ENCODE measurements around the gene SPATS1. TPM values are rescaled to one million over a fixed set of nuclear protein-coding genes. Genes with fewer than 3 reads are reported as not detected.

SPATS1 gene
- total and polyA plus RNA-seq, 9 donors: 0.25 to 1.4 (median 0.28) TPM; not detected in 6

DNA sequence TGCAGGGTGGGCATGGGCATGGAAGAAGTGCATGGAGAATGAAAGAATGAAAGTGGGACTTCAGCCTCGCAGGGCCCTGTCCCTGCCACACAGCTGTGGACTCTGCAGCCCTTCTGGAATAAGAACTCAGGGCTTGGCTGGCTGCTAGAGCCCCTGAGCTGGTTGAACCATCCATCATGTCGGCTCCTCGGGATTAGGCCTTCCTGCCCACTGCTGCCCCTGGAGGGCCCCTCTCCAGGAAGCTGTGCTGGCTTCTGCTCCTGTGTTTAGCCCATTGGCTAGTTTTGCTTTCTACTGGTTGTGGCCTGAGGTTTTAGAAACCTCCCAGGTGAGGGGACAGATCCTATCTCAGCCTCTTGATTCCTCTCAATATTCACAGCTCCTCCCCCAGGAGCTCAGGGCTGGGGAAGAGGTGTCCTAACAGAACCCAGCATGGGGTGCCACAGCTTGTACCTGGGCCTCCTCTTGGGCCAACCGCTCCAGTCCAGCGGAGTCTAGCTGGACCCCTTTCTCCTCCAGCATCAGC, 37.2 kb upstream of the SPATS1 start:
- no peaks in the 10 kb centered on the region for H3K4me1 ChIP-seq (ENCODE audit: insufficient read depth)
- H3K4me3 ChIP-seq: no peak overlapping the region
- 76 to 82% (median 82%) methylated on average over 5 of the region's 5 CpGs for WGBS, 3 donors
- intact Hi-C loops (cut with DNase I): no loop called here
- H3K36me3 ChIP-seq: no peaks in the 10 kb centered on the region
- no peaks in the 10 kb centered on the region for H3K27me3 ChIP-seq
- TF ChIP-seq EP300 (IDR thresholded peaks at IDR 0.05) (no peak), POLR2A (IDR thresholded peaks at IDR 0.05) (no peak)
- TF ChIP-seq, protein P1, sequence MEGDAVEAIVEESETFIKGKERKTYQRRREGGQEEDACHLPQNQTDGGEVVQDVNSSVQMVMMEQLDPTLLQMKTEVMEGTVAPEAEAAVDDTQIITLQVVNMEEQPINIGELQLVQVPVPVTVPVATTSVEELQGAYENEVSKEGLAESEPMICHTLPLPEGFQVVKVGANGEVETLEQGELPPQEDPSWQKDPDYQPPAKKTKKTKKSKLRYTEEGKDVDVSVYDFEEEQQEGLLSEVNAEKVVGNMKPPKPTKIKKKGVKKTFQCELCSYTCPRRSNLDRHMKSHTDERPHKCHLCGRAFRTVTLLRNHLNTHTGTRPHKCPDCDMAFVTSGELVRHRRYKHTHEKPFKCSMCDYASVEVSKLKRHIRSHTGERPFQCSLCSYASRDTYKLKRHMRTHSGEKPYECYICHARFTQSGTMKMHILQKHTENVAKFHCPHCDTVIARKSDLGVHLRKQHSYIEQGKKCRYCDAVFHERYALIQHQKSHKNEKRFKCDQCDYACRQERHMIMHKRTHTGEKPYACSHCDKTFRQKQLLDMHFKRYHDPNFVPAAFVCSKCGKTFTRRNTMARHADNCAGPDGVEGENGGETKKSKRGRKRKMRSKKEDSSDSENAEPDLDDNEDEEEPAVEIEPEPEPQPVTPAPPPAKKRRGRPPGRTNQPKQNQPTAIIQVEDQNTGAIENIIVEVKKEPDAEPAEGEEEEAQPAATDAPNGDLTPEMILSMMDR (IDR thresholded peaks at IDR 0.05): no peak
- no peak overlapping the region for H3K27ac ChIP-seq
- no peak for DNase-seq
- H3K9me3 ChIP-seq: no peaks in the 10 kb centered on the region

DNA sequence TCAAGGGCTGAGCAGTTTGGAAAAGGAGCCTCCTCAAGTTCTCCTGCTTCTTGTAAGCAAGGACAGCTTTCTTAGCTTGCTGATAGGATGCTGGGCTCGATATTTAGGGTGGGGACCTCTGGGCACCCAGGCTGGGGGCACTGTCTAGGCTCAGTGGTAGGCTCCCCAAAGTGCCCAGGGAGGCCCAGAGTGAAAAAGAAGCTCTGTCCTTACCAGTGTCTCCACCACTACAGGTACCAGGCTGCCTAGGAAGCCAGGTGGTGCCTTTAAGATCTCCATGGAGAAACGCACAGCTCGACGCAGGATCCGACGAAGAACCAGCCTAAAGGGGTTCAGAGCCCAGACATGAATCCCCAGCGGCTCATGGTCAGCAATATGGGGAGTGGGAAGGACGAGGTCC, 35.7 kb upstream of the SPATS1 start:
- no peaks in the 10 kb centered on the region for H3K36me3 ChIP-seq
- WGBS, 3 donors: 84 to 89% (median 87%) methylated on average over 8 of the region's 8 CpGs
- DNase-seq: no peak
- TF ChIP-seq, protein P1 (IDR thresholded peaks at IDR 0.05): no peak
- TF ChIP-seq POLR2A (IDR thresholded peaks at IDR 0.05): no peak
- no peaks in the 10 kb centered on the region for H3K27me3 ChIP-seq
- H3K4me3 ChIP-seq: no peak overlapping the region
- H3K4me1 ChIP-seq (ENCODE audit: insufficient read depth): no peaks in the 10 kb centered on the region
- H3K27ac ChIP-seq: no peak overlapping the region
- intact Hi-C loops (cut with DNase I): no loop called here
- no peaks in the 10 kb centered on the region for H3K9me3 ChIP-seq

DNA sequence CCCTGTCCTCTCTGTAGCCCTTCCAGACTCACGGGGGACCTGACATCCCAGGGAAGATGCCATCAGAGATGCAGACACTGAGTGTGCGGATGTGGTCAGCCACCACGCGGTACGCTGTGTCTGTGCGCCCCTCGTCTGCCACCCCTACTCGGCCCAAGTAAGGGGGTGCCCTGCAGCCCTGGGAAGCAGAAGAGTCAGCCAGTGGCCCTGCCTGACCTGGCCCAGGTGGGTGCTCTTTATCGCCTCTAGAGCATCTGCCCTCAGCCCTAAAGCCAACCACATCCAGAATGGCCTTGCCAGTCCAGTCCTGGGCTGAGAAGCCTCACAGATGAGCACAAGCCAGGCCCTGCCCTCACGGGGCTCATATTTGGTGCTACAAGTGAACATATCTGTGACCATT, 35.2 kb upstream of the SPATS1 start:
- WGBS, 3 donors: 86 to 92% (median 90%) methylated on average over 10 of the region's 10 CpGs
- no peaks in the 10 kb centered on the region for H3K36me3 ChIP-seq
- no peaks in the 10 kb centered on the region for H3K9me3 ChIP-seq
- no peaks in the 10 kb centered on the region for H3K27me3 ChIP-seq
- H3K4me1 ChIP-seq (ENCODE audit: insufficient read depth): peaks cover 2% of the 10 kb centered on the region
- no peak for DNase-seq
- TF ChIP-seq EP300 (IDR thresholded peaks at IDR 0.05): no peak
- TF ChIP-seq POLR2A (IDR thresholded peaks at IDR 0.05): no peak
- TF ChIP-seq, protein P1 (IDR thresholded peaks at IDR 0.05): no peak
- H3K4me3 ChIP-seq: no peak overlapping the region
- no peak overlapping the region for H3K27ac ChIP-seq
- intact Hi-C loops (cut with DNase I): no loop called here

DNA sequence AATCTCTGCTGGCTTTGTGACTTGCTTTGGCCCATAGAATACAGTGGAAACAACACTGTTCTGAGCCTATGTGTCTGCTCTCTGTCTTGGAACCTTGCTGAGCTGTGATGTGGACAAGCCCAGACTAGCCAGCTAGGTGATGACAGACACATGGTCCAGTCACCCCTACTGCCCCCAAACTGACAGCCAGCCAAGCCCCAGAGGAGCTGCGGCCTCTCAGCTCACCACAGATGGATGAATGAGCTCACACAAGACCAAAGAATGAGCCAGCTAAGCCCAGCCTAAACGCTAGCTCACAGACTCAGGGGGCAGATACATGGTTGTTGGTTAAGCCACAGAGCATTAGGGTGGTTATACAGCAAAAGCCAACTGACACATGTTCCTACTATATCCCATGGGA, 33.4 kb upstream of the SPATS1 start:
- Histone ChIP-seq H3K9me3 (no peaks in the 10 kb centered on the region), H3K4me3 (no peak overlapping the region), H3K36me3 (no peaks in the 10 kb centered on the region), H3K27ac (no peak overlapping the region), H3K4me1 (ENCODE audit: insufficient read depth) (peaks cover 5% of the 10 kb centered on the region), H3K27me3 (no peaks in the 10 kb centered on the region)
- intact Hi-C loops (cut with DNase I): no loop called here
- no peak for DNase-seq
- TF ChIP-seq, protein P1 (IDR thresholded peaks at IDR 0.05): no peak
- TF ChIP-seq EP300 (IDR thresholded peaks at IDR 0.05) (no peak), POLR2A (IDR thresholded peaks at IDR 0.05) (no peak)
- 80 to 95% (median 84%) methylated on average over 2 of the region's 2 CpGs for WGBS, 3 donors

Data from ovary (tissue), 9 donors.